ENCODE data around the gene COL25A1.
"Not testable (repeated sequence)": the region's sequence is repeated elsewhere in the genome, so short reads cannot be mapped to it uniquely, and the experiment has no call there.

The COL25A1 gene

GRCh38 chr4:109166126-109166525 is 136.3 kb downstream of the COL25A1 start:
- no peak for DNase-seq

GRCh38 chr4:109164011-109164410 is 138.4 kb downstream of the COL25A1 start:
- DNase-seq, result no peak

GRCh38 chr4:109163493-109163892 is 139.0 kb downstream of the COL25A1 start:
- no peak for DNase-seq

- DNase-seq, result no peak
These were observed 139.7 kb downstream of the COL25A1 start for GRCh38 chr4:109162759-109163158.

GRCh38 chr4:109160494-109160893 is 142.0 kb downstream of the COL25A1 start:
- no peak for DNase-seq

GRCh38 chr4:109157696-109158095 is 144.8 kb downstream of the COL25A1 start:
- no peak for DNase-seq

GRCh38 chr4:109157205-109157604 is 145.3 kb downstream of the COL25A1 start:
- DNase-seq, result no peak

- no peak for DNase-seq
These were observed 146.1 kb downstream of the COL25A1 start for GRCh38 chr4:109156356-109156755.

GRCh38 chr4:109155682-109156283 is 146.7 kb downstream of the COL25A1 start:
- peak; percentile 75 for DNase-seq

GRCh38 chr4:109155084-109155483 is 147.4 kb downstream of the COL25A1 start:
- DNase-seq, result no peak

- no peak for DNase-seq
These were observed 148.0 kb downstream of the COL25A1 start for GRCh38 chr4:109154424-109154823.

GRCh38 chr4:109149836-109150235 is 152.6 kb downstream of the COL25A1 start:
- DNase-seq, result no peak

- no peak for DNase-seq
These were observed 153.8 kb downstream of the COL25A1 start for GRCh38 chr4:109148577-109149075.

GRCh38 chr4:109147135-109147534 is 155.3 kb downstream of the COL25A1 start:
- no peak for DNase-seq

GRCh38 chr4:109146499-109146898 is 156.0 kb downstream of the COL25A1 start:
- peak; percentile 48 for DNase-seq

- not testable (repeated sequence) for DNase-seq
These were observed 164.3 kb downstream of the COL25A1 start for GRCh38 chr4:109138125-109138524.

- DNase-seq, result no peak
These were observed 167.5 kb downstream of the COL25A1 start for GRCh38 chr4:109134921-109135320.

GRCh38 chr4:109134268-109134667 is 168.2 kb downstream of the COL25A1 start:
- no peak for DNase-seq

- DNase-seq, result no peak
These were observed 170.9 kb downstream of the COL25A1 start for GRCh38 chr4:109131559-109131958.

GRCh38 chr4:109128589-109128988 is 173.9 kb downstream of the COL25A1 start:
- DNase-seq, result no peak

GRCh38 chr4:109127866-109128265 is 174.6 kb downstream of the COL25A1 start:
- no peak for DNase-seq

- no peak for DNase-seq
These were observed 175.6 kb downstream of the COL25A1 start for GRCh38 chr4:109126856-109127255.

GRCh38 chr4:109125084-109125483 is 177.4 kb downstream of the COL25A1 start:
- no peak for DNase-seq

- no peak for DNase-seq
These were observed 178.5 kb downstream of the COL25A1 start for GRCh38 chr4:109123951-109124350.

- no peak for DNase-seq
These were observed 180.9 kb downstream of the COL25A1 start for GRCh38 chr4:109121561-109121960.

Measured in retina (tissue), 1 donor.